Pancreas (tissue), 10 donors: Measurements from ENCODE around the gene MATN3. TPM values are rescaled to one million over a fixed set of nuclear protein-coding genes. Genes with fewer than 3 reads are reported as not detected.

Experiments
- ATAC-seq, 4 donors: fragments of 200-7000 bp; cut with Tn5 transposase; one replicate each; pipeline versions ENCODE4 v1.8.0 to v1.9.1; 2020; ENCODE audit warnings: mild to moderate bottlenecking in 4 of 4, moderate library complexity in 4 of 4
- DNase-seq, 6 donors: peaks; one replicate each; pipeline ENCODE4 v3.0.0-alpha.2; 2020
- FAIRE-seq: peaks from 2 replicates; lab custom pipeline; 2012; peaks lifted over from hg19 to GRCh38; lab: Jason Lieb, UNC
- H3K27ac ChIP-seq, 4 donors: fragments of 200-600 bp; sonication (generic); 1 replicate in 3 of 4; 2 replicates in 1 of 4; pipeline versions ENCODE4 v1.5.0 to v1.8.0; 2020
- H3K27me3 ChIP-seq, 4 donors: fragments of 200-600 bp; one replicate each; pipeline ENCODE4 v1.8.0; 2021
- H3K36me3 ChIP-seq, 3 donors: fragments of 200-600 bp; sonication (generic) in 1 of 3; one replicate each; pipeline versions ENCODE4 v1.5.0 to v1.8.0; 2020 to 2021
- H3K4me1 ChIP-seq, 3 donors: fragments of 200-600 bp; one replicate each; pipeline ENCODE4 v1.8.0; 2021
- H3K4me3 ChIP-seq, 4 donors: fragments of 200-600 bp; sonication (generic) in 2 of 4; one replicate each; pipeline versions ENCODE4 v1.5.0 to v1.8.0; 2020 to 2021
- H3K9me3 ChIP-seq, 4 donors: fragments of 200-600 bp; one replicate each; pipeline ENCODE4 v1.8.0; 2021
- WGBS, 2 donors: extraction: QIAGEN DNeasy Blood & Tissue Kit; methylation state at CpG; one replicate each; pipeline ENCODE4 v1.1.7; 2013; 5-methylcytosine and 5-hydroxymethylcytosine counted together
- intact Hi-C, 3 donors: fragments of 100-400 bp; cut with DNase I; formaldehyde crosslinking; loops; one replicate each; pipeline versions ENCODE4 v1.11.1 to v1.14.2; 2022
- polyA plus RNA-seq, 2 donors: library from polyadenylated mRNA; stranded (reverse); fragments of 200-250 nt; gene quantifications; one replicate each; pipeline ENCODE4 v1.2.3, GENCODE V29; 2013
- total RNA-seq, 6 donors: library from RNA; stranded (reverse); fragmentation: NEBNext Ultra II Directional in 4 of 6; extraction: Animal tissue kit (Norgen Biotek cat#: 25700) in 4 of 6; gene quantifications; one replicate each; pipeline versions ENCODE4 v1.2.1 to v1.2.4, GENCODE V29; 2021 to 2023
- TF ChIP-seq, protein P1 (sequence below), 4 donors: fragments of 200-600 bp; sonication (generic) in 3 of 4; IDR thresholded peaks; one replicate each; pipeline versions ENCODE4 v1.5.0 to v1.8.0; 2021; ENCODE audit warnings: antibody characterized with exemption in 4 of 4
- donor health status: healthy with polysubstance abuse.
- donor health status: DM: no; HTN: no; CAD: no; lungs with moderate emphysema.
- donor health status: DM: no; HTN: no; CAD: no.
- donor health status: control.
- donor health status: control.
- donor health status: Bipolar disorder and iron deficiency.
- donor health status: DM: yes; HTN: yes; CAD: no.
- donor health status: DM: no; HTN: no; CAD: no.
- donor health status: DM: no; HTN: no; CAD: no.
- donor health status: DM: yes; HTN: yes; CAD: no.

MATN3 gene
- total and polyA plus RNA-seq, 8 donors, result 0.23 to 3.5 (median 0.47) TPM; not detected in 2

GRCh38 chr2:19944205-19944845 is 68.1 kb downstream of the MATN3 start:
- Histone ChIP-seq H3K36me3 (no peaks in the 10 kb centered on the region), H3K4me3 (no peak overlapping the region), H3K9me3 (no peaks in the 10 kb centered on the region), H3K27me3 (no peaks in the 10 kb centered on the region), H3K27ac (no peak overlapping the region), H3K4me1 (no peaks in the 10 kb centered on the region)
- no peak for FAIRE-seq
- TF ChIP-seq, protein P1, sequence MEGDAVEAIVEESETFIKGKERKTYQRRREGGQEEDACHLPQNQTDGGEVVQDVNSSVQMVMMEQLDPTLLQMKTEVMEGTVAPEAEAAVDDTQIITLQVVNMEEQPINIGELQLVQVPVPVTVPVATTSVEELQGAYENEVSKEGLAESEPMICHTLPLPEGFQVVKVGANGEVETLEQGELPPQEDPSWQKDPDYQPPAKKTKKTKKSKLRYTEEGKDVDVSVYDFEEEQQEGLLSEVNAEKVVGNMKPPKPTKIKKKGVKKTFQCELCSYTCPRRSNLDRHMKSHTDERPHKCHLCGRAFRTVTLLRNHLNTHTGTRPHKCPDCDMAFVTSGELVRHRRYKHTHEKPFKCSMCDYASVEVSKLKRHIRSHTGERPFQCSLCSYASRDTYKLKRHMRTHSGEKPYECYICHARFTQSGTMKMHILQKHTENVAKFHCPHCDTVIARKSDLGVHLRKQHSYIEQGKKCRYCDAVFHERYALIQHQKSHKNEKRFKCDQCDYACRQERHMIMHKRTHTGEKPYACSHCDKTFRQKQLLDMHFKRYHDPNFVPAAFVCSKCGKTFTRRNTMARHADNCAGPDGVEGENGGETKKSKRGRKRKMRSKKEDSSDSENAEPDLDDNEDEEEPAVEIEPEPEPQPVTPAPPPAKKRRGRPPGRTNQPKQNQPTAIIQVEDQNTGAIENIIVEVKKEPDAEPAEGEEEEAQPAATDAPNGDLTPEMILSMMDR (IDR thresholded peaks at IDR 0.05), result no peak
- ATAC-seq, result no peak
- intact Hi-C loops, result no loop called here
- WGBS, 2 donors, result 88 to 91% methylated on average over 2 of the region's 2 CpGs
- no peak for DNase-seq

- intact Hi-C loops, result no loop called here
- 9 to 12% methylated on average over 1 of the region's 1 CpG for WGBS, 2 donors
- Histone ChIP-seq H3K27ac (no peak overlapping the region), H3K36me3 (no peaks in the 10 kb centered on the region), H3K27me3 (no peaks in the 10 kb centered on the region), H3K4me3 (no peak overlapping the region), H3K4me1 (no peaks in the 10 kb centered on the region), H3K9me3 (no peaks in the 10 kb centered on the region)
- TF ChIP-seq, protein P1 (IDR thresholded peaks at IDR 0.05), result no peak
- ATAC-seq (no peak), DNase-seq (no peak), FAIRE-seq (no peak)
Observed at GRCh38 chr2:19943189-19943588, 69.3 kb downstream of the MATN3 start.

- ATAC-seq (no peak), FAIRE-seq (no peak), DNase-seq (no peak)
- intact Hi-C loops, result no loop called here
- no peak overlapping the region for H3K4me3 ChIP-seq
- peaks cover 0 to 8% (median 3%) of the 10 kb centered on the region in 3 donors for H3K36me3 ChIP-seq
- TF ChIP-seq, protein P1 (IDR thresholded peaks at IDR 0.05), result no peak
- H3K27me3 ChIP-seq, result no peaks in the 10 kb centered on the region
- H3K27ac ChIP-seq, result no peak overlapping the region
- no peaks in the 10 kb centered on the region for H3K9me3 ChIP-seq
- no peaks in the 10 kb centered on the region for H3K4me1 ChIP-seq
Observed at GRCh38 chr2:19942199-19942598, 70.3 kb downstream of the MATN3 start.

Other genes starting within 250 kb of the MATN3 start
- 1 to 10 TPM; 3.2 to 6.6 (median 4.2) TPM for gene TTC32, start 110.7 kb downstream of the MATN3 start, total RNA-seq
- 10 to 100 TPM; 10.5 to 24.3 TPM for gene TTC32, start 110.7 kb downstream of the MATN3 start, polyA plus RNA-seq
- gene WDR35, start 22.6 kb downstream of the MATN3 start, total RNA-seq, result 1 to 10 TPM; 2.8 to 7.2 (median 3.8) TPM
- 1 to 10 TPM; 2.6 to 5.2 TPM for gene WDR35, start 22.6 kb downstream of the MATN3 start, polyA plus RNA-seq
- 100 to 1,000 TPM in 3 of 6 donors, 10 to 100 TPM in 3; 57.8 to 162 (median 98.7) TPM for gene LAPTM4A, start 39.0 kb upstream of the MATN3 start, total RNA-seq
- gene LAPTM4A, start 39.0 kb upstream of the MATN3 start, polyA plus RNA-seq, result 100 to 1,000 TPM in 1 of 2 donors, 10 to 100 TPM in 1; 60.0 to 163 TPM
- 10 to 100 TPM in 5 of 6 donors, 1 to 10 TPM in 1; 4.8 to 27.2 (median 20.1) TPM for gene SDC1, start 212.5 kb upstream of the MATN3 start, total RNA-seq
- gene SDC1, start 212.5 kb upstream of the MATN3 start, polyA plus RNA-seq, result 10 to 100 TPM; 16.1 to 20.6 TPM